ENCODE results near the gene MDP1.
"Not testable (repeated sequence)": the region's sequence is repeated elsewhere in the genome, so short reads cannot be mapped to it uniquely, and the experiment has no call there.

The MDP1 gene

GRCh38 chr14:24250354-24250753 lies 34.5 kb upstream of the MDP1 start:
- no peak for TF ChIP-seq CTCF (IDR thresholded peaks at IDR 0.05; ENCODE audit: extremely low read depth, insufficient read depth, missing control alignments)
- in situ Hi-C loops (cut with MboI; ENCODE audit: low pct_unique_long_range_greater_than_20kb, low sequenced_read_pairs, unreplicated experiment) = no loop called here
- no peak for DNase-seq (ENCODE audit: low spot score)

GRCh38 chr14:24249230-24250021 lies 33.6 kb upstream of the MDP1 start:
- in situ Hi-C loops (cut with MboI; ENCODE audit: low pct_unique_long_range_greater_than_20kb, low sequenced_read_pairs, unreplicated experiment) = no loop called here
- TF ChIP-seq CTCF (IDR thresholded peaks at IDR 0.05; ENCODE audit: extremely low read depth, insufficient read depth, missing control alignments) = no peak
- DNase-seq (ENCODE audit: low spot score) = no peak

GRCh38 chr14:24247422-24247821 lies 31.6 kb upstream of the MDP1 start:
- in situ Hi-C loops (cut with MboI; ENCODE audit: low pct_unique_long_range_greater_than_20kb, low sequenced_read_pairs, unreplicated experiment) = no loop called here

GRCh38 chr14:24246765-24247212 lies 30.9 kb upstream of the MDP1 start:
- peak; percentile 63 for DNase-seq (ENCODE audit: low spot score)
- TF ChIP-seq CTCF (IDR thresholded peaks at IDR 0.05; ENCODE audit: extremely low read depth, insufficient read depth, missing control alignments) = no peak
- in situ Hi-C loops (cut with MboI; ENCODE audit: low pct_unique_long_range_greater_than_20kb, low sequenced_read_pairs, unreplicated experiment) = no loop called here

More at GRCh38 chr14:24247422-24247821, 31.6 kb upstream of the MDP1 start:
- no peak for DNase-seq (ENCODE audit: low spot score)
- no peak for TF ChIP-seq CTCF (IDR thresholded peaks at IDR 0.05; ENCODE audit: extremely low read depth, insufficient read depth, missing control alignments)

- in situ Hi-C loops (cut with MboI; ENCODE audit: low pct_unique_long_range_greater_than_20kb, low sequenced_read_pairs, unreplicated experiment); DNase-seq (ENCODE audit: low spot score): not testable (repeated sequence)
These were observed 29.5 kb upstream of the MDP1 start for GRCh38 chr14:24245350-24245749.

GRCh38 chr14:24243336-24243836 lies 27.5 kb upstream of the MDP1 start:
- TF ChIP-seq CTCF (IDR thresholded peaks at IDR 0.05; ENCODE audit: extremely low read depth, insufficient read depth, missing control alignments) = no peak
- DNase-seq (ENCODE audit: low spot score) = no peak
- in situ Hi-C loops (cut with MboI; ENCODE audit: low pct_unique_long_range_greater_than_20kb, low sequenced_read_pairs, unreplicated experiment) = loop anchor here (5.0 kb wide), 1 partner anchor 54 kb away; the partner anchor contains the start of genes DHRS1 and NOP9

GRCh38 chr14:24241829-24242443 lies 26.1 kb upstream of the MDP1 start:
- peak; percentile 9 for TF ChIP-seq CTCF (IDR thresholded peaks at IDR 0.05; ENCODE audit: extremely low read depth, insufficient read depth, missing control alignments)
- peak; percentile 93 for DNase-seq (ENCODE audit: low spot score)
- in situ Hi-C loops (cut with MboI; ENCODE audit: low pct_unique_long_range_greater_than_20kb, low sequenced_read_pairs, unreplicated experiment) = loop anchor here (5.0 kb wide), 1 partner anchor 55 kb away; the partner anchor contains the start of genes DHRS1 and NOP9
